Measurements from ENCODE around the gene TCF23.
"Not testable (repeated sequence)": the region's sequence is repeated elsewhere in the genome, so short reads cannot be mapped to it uniquely, and the experiment has no call there.

The TCF23 gene

DNA sequence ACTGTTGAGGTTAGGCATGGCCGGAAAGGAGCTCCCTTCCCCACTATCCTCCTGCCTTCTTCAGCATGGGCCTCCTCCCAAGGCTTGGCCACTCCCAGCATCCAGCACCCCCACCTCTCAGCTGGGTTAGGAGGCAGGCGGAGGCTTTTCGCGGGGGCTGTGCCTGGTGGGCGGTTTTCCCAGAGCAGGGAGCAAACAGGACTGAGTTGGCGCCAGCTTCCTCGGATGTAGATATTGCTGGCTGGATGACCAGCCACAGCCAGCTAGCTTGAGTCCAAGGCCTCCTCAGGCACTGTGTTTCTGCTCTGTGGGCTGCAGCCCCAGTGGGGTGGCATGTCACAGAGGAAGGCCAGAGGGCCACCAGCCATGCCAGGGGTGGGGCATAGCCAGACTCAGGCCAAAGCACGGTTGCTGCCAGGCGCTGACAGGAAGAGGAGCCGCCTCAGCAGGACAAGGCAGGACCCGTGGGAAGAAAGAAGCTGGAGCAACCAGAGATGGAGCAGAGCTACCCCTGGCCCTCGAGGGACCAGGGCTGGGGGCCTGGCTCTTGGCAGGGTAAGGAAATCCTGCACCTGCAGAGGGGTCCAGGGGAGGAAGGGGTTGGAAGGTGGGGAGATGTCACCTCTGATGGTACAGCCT lies at the start of gene TCF23:
Gene TCF23 (plus strand): TSS at position 204 of the 639 bp plus-strand sequence. CDS start 130 bp downstream, at position 334.
- no peak for DNase-seq

- no peak for DNase-seq
Observed at GRCh38 chr2:27099334-27099955, 49.4 kb upstream of the TCF23 start.

GRCh38 chr2:27100036-27100435 lies 48.8 kb upstream of the TCF23 start:
- DNase-seq: no peak

GRCh38 chr2:27102329-27102728 lies 46.5 kb upstream of the TCF23 start:
- DNase-seq: no peak

GRCh38 chr2:27105981-27106380 lies 42.8 kb upstream of the TCF23 start:
- DNase-seq: no peak

DNA sequence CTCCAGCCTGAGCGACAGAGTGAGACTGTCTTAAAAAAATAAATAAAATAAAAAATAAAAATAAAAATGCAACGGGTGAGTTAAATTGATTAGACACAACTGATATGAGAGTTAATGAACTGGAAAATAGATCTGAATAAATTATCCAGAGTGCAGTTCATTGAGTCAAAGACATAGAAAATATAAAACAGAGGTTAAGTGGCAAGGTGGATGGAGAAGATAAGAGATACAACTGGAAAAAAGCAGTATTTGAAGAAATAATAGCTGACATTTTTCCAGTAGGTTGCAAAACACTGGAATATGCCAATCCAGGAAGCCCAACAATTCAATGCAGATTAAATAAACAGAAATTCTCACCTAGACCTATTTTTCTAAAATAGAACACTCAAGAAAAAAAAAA lies 40.6 kb upstream of the TCF23 start:
- DNase-seq: no peak

DNA sequence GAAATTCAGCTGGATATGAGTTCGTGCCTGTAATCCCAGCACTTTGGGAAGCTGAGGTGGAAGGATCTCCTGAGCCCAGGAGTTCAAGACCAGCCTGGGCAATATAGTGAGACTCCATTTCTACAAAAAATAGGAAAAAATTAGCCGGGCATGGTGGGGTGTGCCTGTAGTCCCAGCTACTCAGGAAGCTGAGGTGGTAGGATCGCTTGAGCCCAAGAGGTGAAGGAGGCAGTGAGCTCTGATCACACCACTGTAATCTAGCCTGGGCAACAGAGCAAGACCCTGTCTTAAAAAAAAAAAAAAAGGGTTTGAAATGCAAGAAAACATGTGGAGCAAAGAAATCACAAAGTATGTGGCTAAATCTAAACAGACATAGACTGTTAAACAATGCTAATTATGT lies 39.7 kb upstream of the TCF23 start:
- DNase-seq: no peak

DNA sequence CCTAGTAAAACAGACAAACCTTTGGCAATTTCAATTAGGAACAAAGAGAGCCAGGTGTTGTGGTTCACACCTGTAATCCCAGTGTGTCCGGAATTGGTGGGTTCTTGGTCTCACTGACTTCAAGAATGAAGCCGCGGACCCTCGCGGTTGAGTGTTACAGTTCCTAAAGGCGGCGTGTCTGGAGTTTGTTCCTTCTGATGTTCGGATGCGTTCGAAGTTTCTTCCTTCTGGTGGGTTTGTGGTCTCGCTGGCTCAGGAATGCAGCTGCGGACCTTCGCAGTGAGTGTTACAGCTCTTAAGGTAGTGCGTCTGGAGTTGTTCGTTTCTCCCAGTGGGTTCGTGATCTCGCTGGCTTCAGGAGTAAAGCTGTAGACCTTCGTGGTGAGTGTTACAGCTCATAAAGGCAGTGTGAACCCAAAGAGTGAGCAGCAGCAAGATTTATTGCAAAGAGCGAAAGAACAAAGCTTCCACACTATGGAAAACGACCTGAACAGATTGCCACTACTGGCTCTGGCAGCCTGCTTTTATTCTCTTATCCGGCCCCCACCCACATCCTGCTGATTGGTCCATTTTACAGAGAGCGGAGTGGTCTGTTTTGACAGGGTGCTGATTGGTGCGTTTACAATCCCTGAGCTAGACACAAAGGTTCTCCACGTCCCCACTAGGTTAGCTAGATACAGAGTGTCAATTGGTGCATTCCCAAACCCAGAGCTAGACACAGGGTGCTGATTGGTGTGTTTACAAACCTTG lies 38.0 kb upstream of the TCF23 start:
- not testable (repeated sequence) for DNase-seq

DNA sequence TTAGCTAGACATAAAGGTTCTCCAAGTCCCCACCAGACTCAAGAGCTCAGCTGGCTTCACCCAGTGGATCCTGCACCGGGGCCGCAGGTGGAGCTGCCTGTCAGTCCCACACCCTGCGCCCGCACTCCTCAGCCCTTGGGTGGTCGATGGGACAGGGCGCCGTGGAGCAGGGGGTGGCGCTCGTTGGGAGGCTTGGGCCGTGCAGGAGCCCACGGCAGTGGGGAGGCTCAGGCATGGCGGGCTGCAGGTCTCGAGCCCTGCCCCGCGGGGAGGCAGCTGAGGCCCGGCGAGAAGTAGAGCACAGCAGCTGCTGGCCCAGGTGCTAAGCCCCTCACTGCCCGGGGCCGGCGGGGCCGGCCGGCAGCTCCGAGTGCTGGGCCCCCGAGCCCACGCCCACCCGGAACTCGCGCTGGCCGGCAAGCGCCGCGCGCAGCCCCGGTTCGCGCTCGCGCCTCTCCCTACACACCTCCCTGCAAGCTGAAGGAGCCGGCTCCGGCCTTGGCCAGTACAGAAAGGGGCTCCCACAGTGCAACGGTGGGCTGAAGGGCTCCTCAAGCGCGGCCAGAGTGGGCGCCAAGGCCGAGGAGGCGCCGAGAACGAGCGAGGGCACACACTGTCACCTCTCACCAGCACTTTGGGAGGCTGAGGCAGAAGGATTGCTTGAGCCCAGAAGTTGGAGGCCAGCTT lies 37.3 kb upstream of the TCF23 start:
- not testable (repeated sequence) for DNase-seq

GRCh38 chr2:27115519-27115918 lies 33.3 kb upstream of the TCF23 start:
- no peak for DNase-seq

GRCh38 chr2:27117995-27118524 lies 30.7 kb upstream of the TCF23 start:
- no peak for DNase-seq

DNA sequence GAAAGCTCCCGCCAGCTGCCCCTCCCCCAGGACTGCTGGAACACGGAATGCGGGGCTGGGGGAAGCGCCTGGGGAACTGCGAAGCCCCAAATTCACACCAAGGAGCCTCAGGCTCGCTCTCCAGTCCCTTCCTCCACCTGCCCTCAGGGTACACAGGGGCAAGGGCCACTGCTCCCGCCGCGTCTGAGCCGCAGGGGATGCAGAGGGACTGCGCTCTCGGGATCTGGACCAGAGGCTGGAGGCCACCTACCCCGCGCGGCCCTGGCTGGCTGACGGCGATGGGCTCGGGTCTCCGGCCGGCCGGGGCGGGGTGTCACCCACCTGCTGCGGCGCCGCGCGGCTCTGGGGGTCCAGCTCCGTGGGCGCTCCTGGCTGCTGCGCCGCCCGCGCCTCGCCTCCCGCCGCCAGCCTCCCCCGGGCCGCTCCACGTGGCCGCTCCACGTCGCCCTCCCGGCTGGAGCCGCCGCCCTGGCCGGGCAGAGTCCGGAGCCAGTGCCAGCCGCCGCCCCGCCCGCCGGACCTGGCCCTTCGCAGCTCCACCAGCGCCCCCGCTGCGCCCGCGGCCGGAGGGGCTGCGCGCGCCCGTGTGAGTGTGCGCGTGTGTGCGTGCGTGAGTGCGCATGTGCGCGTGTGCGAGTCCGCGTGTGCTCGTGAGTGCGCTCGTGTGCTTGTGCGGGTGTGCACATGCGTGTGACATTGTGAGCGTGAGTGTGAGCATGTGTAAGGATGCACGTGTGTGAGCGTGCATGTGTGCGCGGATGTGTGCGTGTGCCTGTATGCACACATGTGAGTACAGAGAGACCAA lies 30.1 kb upstream of the TCF23 start, which contains the start of gene CGREF1:
Gene CGREF1 (minus strand): TSS at position 604 of the 805 bp plus-strand sequence. CDS start 14,762 bp downstream, outside the sequence.
- peak; percentile 9 for DNase-seq

- DNase-seq: not testable (repeated sequence)
Observed at GRCh38 chr2:27119330-27119670, 29.5 kb upstream of the TCF23 start.

DNA sequence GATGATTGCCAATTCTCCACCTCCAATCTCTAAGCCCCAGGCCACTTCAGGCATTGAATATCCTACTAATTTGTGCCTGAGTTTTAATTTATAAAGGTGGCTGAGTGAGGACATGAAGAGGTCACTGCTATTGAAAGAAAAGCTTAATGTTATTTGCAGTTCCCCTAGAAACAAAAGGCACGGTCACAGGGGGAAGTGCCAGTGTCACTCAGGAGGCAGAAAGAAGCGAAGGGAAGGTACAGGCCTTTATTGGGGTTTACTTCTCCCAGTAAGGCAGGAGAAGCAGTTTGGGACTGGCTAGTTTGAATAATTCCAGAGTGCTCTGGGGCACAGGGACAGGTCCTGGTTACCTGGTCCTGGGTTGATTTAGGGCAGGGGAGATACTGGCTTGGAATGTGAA lies 26.9 kb upstream of the TCF23 start:
- no peak for DNase-seq

DNA sequence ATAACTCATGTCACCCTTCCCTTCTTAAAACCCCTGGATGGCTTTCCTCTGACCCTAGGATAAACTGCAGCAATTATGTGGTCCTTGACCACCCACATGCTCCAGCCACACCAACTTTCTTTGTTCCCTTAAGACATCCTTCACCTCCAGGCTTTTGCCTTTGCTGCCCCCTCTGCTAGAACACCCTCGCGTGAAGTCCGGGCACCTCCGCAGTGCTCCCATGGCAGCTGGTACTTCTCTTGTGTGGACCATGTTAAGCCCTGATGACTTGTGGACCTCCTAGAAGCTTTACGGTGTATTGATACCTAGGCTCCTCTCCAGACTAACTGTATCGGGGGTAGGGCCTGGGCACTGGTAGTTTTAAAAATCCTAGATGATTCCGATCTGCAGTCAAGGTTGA lies 26.0 kb upstream of the TCF23 start:
- no peak for DNase-seq

DNA sequence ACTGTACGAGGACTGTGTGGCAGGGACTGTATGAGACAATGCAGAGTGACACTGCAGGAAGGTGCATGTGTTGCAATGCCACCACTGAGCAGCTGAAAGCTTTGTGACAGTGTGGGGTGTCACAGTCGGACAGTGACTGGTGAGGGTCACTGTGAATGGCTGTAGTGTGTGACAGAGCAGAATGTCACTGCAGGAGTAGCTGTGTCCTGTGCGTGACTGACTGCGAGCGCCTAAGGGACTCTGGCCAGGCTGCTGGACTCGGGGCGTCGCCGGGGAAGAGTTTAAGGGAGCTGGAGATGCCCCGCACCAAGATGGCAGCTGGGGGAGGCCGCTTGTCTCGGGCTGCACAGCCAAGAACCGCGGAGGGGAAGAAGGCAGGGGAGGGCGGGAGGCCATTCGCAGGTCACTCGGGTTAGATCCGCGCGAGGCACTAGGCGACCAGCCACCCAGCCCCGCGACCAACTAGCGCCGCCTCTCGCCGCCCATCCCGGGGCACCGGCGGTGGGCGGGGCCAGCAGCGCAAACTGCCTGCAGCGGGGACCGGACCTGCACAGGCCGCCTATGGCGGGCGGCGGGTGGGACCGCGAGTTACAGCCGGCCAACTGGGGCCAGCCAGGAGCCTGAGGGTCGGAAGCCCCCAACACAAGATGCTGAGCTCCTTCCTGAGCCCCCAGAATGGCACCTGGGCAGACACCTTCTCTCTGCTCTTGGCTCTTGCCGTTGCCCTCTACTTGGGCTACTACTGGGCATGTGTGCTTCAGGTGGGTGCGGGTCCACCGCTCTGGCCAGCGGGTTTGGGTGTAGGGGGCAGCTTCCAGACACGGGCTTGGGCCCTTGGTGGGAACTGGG lies 25.3 kb upstream of the TCF23 start, which contains the start of gene ABHD1:
Gene ABHD1 (plus strand): TSS at position 514 of the 849 bp plus-strand sequence. CDS start 134 bp downstream, at position 648.
- DNase-seq: peak; percentile 79

- no peak for DNase-seq
Observed at GRCh38 chr2:27125104-27125503, 23.7 kb upstream of the TCF23 start.

GRCh38 chr2:27126252-27126710 lies 22.5 kb upstream of the TCF23 start:
- DNase-seq: no peak

DNA sequence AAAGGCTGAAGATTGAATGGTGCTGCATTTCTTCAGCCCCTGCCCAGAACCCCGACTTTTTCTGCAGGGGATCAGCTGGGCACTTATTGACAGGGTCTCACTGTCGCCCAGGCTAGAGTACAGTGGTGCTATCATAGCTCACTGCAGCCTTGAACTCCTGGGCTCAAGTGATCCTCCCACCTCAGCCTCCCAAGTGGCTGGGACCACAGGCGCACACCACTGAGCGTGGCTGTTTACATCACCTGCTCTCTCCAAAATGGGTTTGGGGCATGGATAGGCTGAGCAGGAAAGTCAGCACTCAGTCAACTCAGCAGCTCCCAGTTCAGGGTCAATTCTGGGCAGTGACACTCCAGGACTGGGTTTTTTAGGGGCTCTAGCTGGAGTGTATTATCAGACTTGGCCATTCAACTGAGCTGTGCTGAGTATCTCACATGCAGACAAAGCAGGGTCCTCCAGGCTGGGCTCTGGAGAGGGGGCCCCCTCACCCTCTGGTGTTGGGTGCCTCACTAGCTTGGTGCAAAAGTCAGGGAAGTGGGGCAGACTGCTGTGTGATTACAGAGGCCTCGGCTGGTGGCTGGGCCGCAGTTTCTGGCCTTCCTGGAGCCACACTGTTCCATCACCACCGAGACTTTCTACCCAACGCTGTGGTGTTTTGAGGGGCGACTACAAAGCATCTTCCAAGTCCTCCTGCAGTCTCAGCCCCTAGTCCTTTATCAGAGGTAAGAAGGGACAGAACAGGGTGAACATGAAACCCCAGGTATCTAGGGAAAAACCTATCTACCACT lies 20.7 kb upstream of the TCF23 start:
- no peak for DNase-seq

Data from CD4-positive, alpha-beta T cell treated with Interleukin-21 for 1 hour (primary cell).